HL-60/S4 (cell line): ENCODE results near the gene FSD1.
"Not testable (repeated sequence)": the region's sequence is repeated elsewhere in the genome, so short reads cannot be mapped to it uniquely, and the experiment has no call there.

ENCODE experiments used
- in situ Hi-C: fragments of 300-500 bp; cut with MboI; formaldehyde crosslinking; loops from 2 replicates; pipeline ENCODE4 v1.14.3; 2022; ENCODE audit warnings: low sequenced_read_pairs

Gene FSD1

DNA sequence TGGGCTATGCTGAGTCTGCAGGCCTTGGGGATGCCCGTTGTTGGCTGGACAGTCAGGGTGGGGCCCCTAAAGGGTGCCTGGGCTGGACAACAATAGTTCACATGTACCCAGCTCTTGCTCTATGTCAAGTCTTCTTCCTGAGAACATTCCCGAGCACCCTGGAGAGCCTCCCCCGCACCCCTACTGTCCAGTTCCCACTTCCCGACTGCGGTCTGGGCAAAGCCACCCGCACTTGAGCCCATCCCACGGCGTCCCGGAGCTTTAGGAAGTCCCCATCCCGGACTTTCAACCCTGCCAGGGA lies 37.9 kb downstream of the FSD1 start:
- in situ Hi-C loops, result no loop called here

DNA sequence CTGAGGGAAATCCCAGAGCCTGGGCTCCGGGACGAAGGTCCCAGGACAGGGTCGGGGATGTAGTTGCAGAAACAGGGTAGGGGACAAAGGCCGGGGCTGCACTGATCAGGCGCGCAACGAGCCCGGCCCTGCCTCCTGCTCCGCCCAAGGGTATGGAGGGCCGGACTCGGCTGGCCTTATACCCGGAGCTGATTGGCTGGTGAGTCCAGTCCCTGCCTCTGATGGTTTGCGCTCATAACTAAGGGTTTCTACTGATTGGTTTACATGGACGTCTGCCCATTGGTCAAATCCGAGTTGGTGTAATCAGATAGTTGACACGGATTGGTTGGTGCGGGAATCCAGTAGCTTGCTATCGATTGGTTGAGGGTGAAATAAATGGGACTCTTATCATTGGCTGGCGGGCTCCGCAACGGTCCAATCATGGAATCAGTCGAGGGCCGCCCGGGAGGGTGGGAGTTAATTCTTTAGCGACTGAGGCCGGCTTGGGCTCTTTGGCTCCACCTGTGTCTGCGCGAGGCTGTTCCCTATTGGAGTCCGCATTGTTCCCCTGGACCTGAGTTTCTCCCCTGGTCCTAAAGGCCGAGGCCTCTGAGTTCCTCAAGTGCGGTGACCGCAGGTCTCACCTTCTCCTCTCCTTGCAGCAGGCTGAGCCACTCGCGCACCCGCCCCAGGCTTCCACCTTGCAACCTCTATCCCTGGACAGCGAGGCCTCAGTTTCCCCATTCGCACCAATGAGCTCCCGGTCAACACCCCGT lies 38.4 kb downstream of the FSD1 start:
- in situ Hi-C loops, result no loop called here

GRCh38 chr19:4343370-4344307 lies 39.2 kb downstream of the FSD1 start, which contains the start of gene MPND:
TSS of gene MPND (plus strand) at chr19:4343562. CDS start at chr19:4343594, 32 bp downstream.
- in situ Hi-C loops, result no loop called here

DNA sequence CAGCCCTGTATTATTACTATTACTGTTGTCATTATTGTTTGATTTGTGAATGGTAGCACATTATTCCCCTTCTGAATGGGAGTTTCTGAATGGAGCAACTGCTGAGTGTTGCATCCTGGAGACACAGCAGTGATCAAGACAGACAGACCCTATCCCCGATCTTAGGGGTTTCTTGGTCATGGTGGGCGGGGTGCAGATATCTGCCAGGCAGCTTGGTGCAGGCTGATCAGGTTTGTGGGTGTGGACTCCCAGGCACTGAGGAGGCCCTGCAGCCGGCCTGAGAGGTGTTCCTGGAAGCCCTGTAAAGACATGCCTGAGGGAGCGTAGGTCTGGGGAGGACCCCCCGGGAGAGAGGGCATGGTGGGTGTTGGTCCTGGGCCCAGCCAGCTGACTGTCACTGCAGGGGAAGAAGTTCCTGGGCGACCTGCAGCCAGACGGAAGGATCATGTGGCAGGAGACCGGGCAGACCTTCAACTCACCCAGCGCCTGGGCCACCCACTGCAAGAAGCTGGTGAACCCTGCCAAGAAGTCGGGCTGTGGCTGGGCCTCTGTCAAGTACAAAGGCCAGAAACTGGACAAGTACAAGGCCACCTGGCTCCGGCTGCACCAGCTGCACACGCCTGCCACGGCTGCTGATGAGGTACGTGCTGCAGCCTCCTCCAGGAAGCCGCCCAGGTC lies 41.1 kb downstream of the FSD1 start:
- in situ Hi-C loops, result no loop called here

GRCh38 chr19:4346020-4346383 lies 41.6 kb downstream of the FSD1 start:
- in situ Hi-C loops, result no loop called here

DNA sequence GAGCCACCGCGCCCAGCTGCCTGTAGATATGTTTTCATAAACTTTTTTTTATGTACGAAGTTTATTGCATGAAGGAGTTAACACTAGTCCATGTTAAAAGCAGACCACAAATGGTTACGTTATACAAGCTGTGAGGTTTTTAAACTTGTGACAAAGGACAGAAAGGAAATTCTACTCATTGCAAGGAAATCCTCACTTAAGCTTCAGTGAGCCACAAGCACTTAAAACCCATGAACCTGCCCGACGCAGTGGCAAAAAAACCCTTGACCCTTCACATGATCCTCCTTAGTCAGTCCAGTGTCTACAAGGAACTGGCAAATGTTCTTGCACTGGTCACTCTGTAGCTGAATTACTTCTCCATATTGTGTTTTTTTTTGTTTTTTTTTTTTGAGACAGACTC lies 43.1 kb downstream of the FSD1 start:
- in situ Hi-C loops, result no loop called here

- in situ Hi-C loops, result not testable (repeated sequence)
Observed at GRCh38 chr19:4349225-4349624, 44.8 kb downstream of the FSD1 start.

DNA sequence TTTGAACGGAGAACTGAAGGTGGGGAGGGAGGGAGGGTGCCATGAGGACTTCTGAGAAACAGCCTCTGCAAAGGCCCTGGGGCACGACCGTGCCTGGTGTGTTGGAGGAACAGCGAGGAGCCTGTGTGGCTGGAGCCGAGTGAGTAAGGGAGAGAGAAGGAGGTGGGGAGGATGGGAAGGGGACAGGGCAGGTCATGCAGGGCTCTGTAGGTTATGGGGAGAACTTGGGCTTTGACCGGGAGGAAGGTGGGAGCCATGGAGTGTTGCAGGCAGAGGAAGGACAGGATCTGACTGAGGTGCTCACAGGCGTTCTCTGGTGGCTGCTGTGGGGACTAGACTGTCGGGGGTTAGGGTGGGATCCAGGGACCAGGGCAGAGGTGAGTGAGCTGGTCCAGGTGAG lies 45.7 kb downstream of the FSD1 start:
- in situ Hi-C loops, result no loop called here

DNA sequence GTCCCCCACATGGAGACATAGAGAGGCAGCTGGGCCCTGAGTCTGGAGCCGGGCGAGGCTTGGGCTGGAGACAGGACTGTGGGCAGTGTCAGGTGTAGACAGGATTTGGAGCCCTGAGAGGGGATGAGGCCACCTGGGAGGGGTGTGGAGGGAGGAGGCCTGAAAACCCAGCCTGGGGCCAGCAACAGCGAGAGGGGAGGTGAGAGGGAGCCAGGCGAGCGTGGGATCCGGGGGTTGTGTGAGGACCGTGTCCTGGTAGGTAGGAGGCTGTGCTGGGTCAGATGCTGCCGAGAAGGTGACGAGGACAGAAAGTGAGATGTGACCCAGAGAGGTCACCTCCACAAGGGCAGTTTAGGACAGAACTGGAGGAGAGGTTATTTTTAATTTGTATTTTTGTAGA lies 46.3 kb downstream of the FSD1 start:
- in situ Hi-C loops, result no loop called here

- in situ Hi-C loops, result no loop called here
Observed at GRCh38 chr19:4352701-4353121, 48.3 kb downstream of the FSD1 start.

GRCh38 chr19:4354282-4354681 lies 49.9 kb downstream of the FSD1 start:
- in situ Hi-C loops, result no loop called here

- in situ Hi-C loops, result no loop called here
Observed at GRCh38 chr19:4354897-4355296, 50.5 kb downstream of the FSD1 start.

GRCh38 chr19:4357095-4357797 lies 52.8 kb downstream of the FSD1 start:
- in situ Hi-C loops, result no loop called here

- in situ Hi-C loops, result no loop called here
Observed at GRCh38 chr19:4357921-4358326, 53.5 kb downstream of the FSD1 start.

GRCh38 chr19:4358709-4359626 lies 54.6 kb downstream of the FSD1 start:
- in situ Hi-C loops, result no loop called here

GRCh38 chr19:4359627-4360000 lies 55.2 kb downstream of the FSD1 start:
- in situ Hi-C loops, result no loop called here

DNA sequence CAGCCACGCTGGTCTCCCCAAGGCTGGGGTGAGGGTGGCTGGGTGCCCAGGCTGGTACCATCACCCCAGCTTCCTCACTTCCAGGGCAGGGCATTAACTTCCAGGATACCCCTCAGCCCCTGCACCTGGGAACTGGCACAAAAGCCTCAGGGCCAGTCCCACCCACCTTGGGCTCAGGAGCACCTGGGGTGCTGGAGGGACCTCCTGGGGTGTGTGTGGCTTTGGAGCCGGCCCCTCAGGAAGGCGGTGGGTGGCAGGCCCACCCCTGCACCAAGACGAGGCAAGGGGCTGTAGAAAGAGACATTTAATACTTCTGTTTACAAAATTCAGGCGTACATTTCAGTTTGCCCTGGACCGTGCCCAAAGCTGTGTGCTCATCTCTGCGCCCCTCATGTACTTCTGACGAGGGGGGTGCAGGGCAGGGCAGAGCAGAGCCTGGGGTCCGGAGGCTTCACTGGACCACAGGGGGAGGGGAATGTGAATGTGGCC lies 55.7 kb downstream of the FSD1 start:
- in situ Hi-C loops, result no loop called here

- in situ Hi-C loops, result no loop called here
Observed at GRCh38 chr19:4360641-4361151, 56.3 kb downstream of the FSD1 start.

DNA sequence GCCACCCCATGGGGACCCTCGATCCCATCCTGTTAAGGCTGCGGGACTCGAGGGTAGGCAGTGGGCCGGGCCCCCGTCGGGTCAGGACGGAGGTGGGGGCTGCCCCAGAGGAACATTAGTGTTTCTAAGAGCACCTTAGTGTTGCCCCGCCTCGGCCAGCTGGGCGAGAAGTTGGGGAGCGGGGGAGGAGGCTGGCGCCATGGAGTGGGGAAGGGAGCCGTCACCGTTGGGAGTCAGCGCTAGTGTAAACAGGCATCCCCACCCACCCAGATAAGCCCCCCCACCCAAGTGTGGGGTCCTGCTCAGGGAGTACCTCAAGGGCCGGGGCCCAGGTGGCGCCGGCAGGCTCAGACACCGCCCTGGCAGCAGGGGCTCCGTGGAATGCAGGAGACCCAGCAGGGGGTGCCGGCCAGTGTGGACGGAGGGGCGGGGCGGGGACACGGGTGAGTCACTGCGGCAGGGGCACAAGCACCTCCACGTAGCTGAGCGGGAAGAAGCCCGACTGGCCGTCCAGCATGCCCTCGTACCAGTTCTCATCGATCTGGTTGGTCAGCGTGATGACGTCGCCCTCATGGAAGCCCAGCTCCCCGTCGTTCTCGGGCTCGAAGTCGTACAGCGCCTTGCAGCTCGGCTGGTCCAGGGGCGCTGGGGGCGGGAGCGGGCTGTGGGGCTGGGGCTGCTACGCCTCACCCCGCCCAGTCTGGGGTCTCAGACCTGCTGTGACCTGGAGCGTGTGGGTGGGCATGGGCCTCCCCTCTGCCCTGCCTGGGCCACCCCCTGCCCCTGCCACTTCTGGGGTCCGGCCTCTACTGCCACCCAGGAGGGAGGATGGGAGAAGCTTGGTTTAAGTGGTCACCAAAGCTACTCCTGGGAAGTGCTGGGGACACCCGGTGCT lies 57.0 kb downstream of the FSD1 start:
- in situ Hi-C loops, result no loop called here
